Body of pancreas (tissue), 4 donors: ENCODE measurements around the gene CNNM3. TPM values are rescaled to one million over a fixed set of nuclear protein-coding genes. Genes with fewer than 3 reads are reported as not detected.

ENCODE experiments used
- ATAC-seq: fragments of 150-250 bp; one replicate; pipeline ENCODE4 v1.9.1; 2016
- DNase-seq, 4 donors: peaks; one replicate each; pipeline ENCODE4 v3.0.0-alpha.2; 2019
- H3K27ac ChIP-seq, 4 donors: fragments of 200-600 bp; sonication (generic); 1 replicate in 3 of 4; 2 replicates in 1 of 4; pipeline versions ENCODE4 v1.5.1 to v1.6.1; 2016 to 2019; ENCODE audit warnings: mild to moderate bottlenecking in 1 of 4, mixed read lengths in 1 of 4, moderate library complexity in 1 of 4
- H3K27me3 ChIP-seq, 2 donors: fragments of 200-600 bp; sonication (generic); one replicate each; pipeline ENCODE4 v1.6.0; 2016; ENCODE audit warnings: mild to moderate bottlenecking in 1 of 2
- H3K36me3 ChIP-seq, 2 donors: fragments of 200-600 bp; sonication (generic); replicated peaks in 1 of 2; 2 replicates each; pipeline ENCODE4 v1.5.1; 2016; ENCODE audit warnings: low read depth in 2 of 2; ENCODE audit not compliant: insufficient read depth in 1 of 2
- H3K4me1 ChIP-seq: fragments of 200-600 bp; sonication (generic); one replicate; pipeline ENCODE4 v1.6.0; 2016
- H3K4me3 ChIP-seq, 2 donors: fragments of 200-600 bp; sonication (generic); 1 replicate in 1 of 2; 2 replicates in 1 of 2; pipeline ENCODE4 v1.5.1; 2016 to 2019
- H3K9me3 ChIP-seq, 3 donors: fragments of 200-600 bp; sonication (generic); 1 replicate in 2 of 3; 2 replicates in 1 of 3; pipeline ENCODE4 v1.5.1; 2016
- CTCF ChIP-seq, 7 experiments: fragments of 450-650 bp in 4 of 7; fragments of 200-600 bp in 3 of 7; sonication (generic) in 3 of 7; IDR thresholded peaks; one replicate each; pipeline ENCODE4 v1.5.1; 2016 to 2019; ENCODE audit warnings: antibody characterized with exemption in 7 of 7
- POLR2A ChIP-seq, 3 donors: fragments of 450-650 bp; IDR thresholded peaks; one replicate each; pipeline ENCODE4 v1.6.1; 2016; ENCODE audit warnings: antibody characterized with exemption in 3 of 3, mild to moderate bottlenecking in 2 of 3
- WGBS, 2 donors: methylation state at CpG; one replicate each; pipeline ENCODE4 v1.1.5; 2017; 5-methylcytosine and 5-hydroxymethylcytosine counted together
- intact Hi-C: fragments of 100-400 bp; cut with DNase I; formaldehyde crosslinking; loops from one replicate; pipeline ENCODE4 v1.15.1; 2023
- total RNA-seq, 2 donors: library from RNA; depleted of rRNA; stranded (reverse); fragments of >200 nt; gene quantifications; one replicate each; pipeline ENCODE4 v1.1.0, GENCODE V29; 2016

Gene CNNM3
- total RNA-seq, 2 donors from 2014 or later, result 18.2 to 57.7 TPM

- no peaks in the 10 kb centered on the region for H3K27me3 ChIP-seq
- no peaks in the 10 kb centered on the region for H3K36me3 ChIP-seq
- H3K27ac ChIP-seq, result no peak overlapping the region
- no peak for DNase-seq
- H3K4me1 ChIP-seq, result no peaks in the 10 kb centered on the region
- WGBS, 2 donors, result 84 to 87% methylated on average over 3 to 6 of the region's 6 CpGs
- no peak overlapping the region for H3K4me3 ChIP-seq
- H3K9me3 ChIP-seq, result no peaks in the 10 kb centered on the region
- TF ChIP-seq POLR2A (IDR thresholded peaks at IDR 0.05) (no peak), CTCF (IDR thresholded peaks at IDR 0.05) (no peak)
- ATAC-seq, result no peak
- intact Hi-C loops, result no loop called here
Observed at GRCh38 chr2:96880891-96881273, 64.8 kb downstream of the CNNM3 start.

GRCh38 chr2:96881349-96882195 lies 65.5 kb downstream of the CNNM3 start:
- intact Hi-C loops, result no loop called here
- WGBS, 2 donors, result 66 to 72% methylated on average over 10 of the region's 10 CpGs
- H3K9me3 ChIP-seq, result no peaks in the 10 kb centered on the region
- DNase-seq (no peak), ATAC-seq (no peak)
- H3K27ac ChIP-seq, result no peak overlapping the region
- TF ChIP-seq CTCF (IDR thresholded peaks at IDR 0.05) (no peak), POLR2A (IDR thresholded peaks at IDR 0.05) (no peak)
- no peaks in the 10 kb centered on the region for H3K27me3 ChIP-seq
- no peaks in the 10 kb centered on the region for H3K36me3 ChIP-seq
- no peak overlapping the region for H3K4me3 ChIP-seq
- H3K4me1 ChIP-seq, result no peaks in the 10 kb centered on the region

GRCh38 chr2:96882230-96882629 lies 66.2 kb downstream of the CNNM3 start:
- Histone ChIP-seq H3K27me3 (no peaks in the 10 kb centered on the region), H3K27ac (no peak overlapping the region), H3K4me3 (no peak overlapping the region), H3K9me3 (no peaks in the 10 kb centered on the region), H3K36me3 (no peaks in the 10 kb centered on the region), H3K4me1 (no peaks in the 10 kb centered on the region)
- TF ChIP-seq POLR2A (IDR thresholded peaks at IDR 0.05) (no peak), CTCF (IDR thresholded peaks at IDR 0.05) (no peak)
- ATAC-seq (no peak), DNase-seq (no peak)
- intact Hi-C loops, result no loop called here
- 41 to 67% methylated on average over 2 to 12 of the region's 12 CpGs for WGBS, 2 donors

GRCh38 chr2:96882906-96883305 lies 66.8 kb downstream of the CNNM3 start:
- no peak overlapping the region for H3K4me3 ChIP-seq
- TF ChIP-seq CTCF (IDR thresholded peaks at IDR 0.05) (no peak), POLR2A (IDR thresholded peaks at IDR 0.05) (no peak)
- H3K4me1 ChIP-seq, result peaks cover 4% of the 10 kb centered on the region
- intact Hi-C loops, result no loop called here
- ATAC-seq, result no peak
- DNase-seq, result no peak
- no peaks in the 10 kb centered on the region for H3K27me3 ChIP-seq
- WGBS, 2 donors, result 70 to 84% methylated on average over 6 to 8 of the region's 8 CpGs
- H3K27ac ChIP-seq, result no peak overlapping the region
- no peaks in the 10 kb centered on the region for H3K9me3 ChIP-seq
- H3K36me3 ChIP-seq, result no peaks in the 10 kb centered on the region

- ATAC-seq (no peak), DNase-seq (no peak)
- H3K4me3 ChIP-seq, result no peak overlapping the region
- no peaks in the 10 kb centered on the region for H3K27me3 ChIP-seq
- H3K36me3 ChIP-seq, result no peaks in the 10 kb centered on the region
- H3K9me3 ChIP-seq, result no peaks in the 10 kb centered on the region
- 79 to 86% methylated on average over 6 to 9 of the region's 9 CpGs for WGBS, 2 donors
- no peak overlapping the region for H3K27ac ChIP-seq
- peaks cover 8% of the 10 kb centered on the region for H3K4me1 ChIP-seq
- intact Hi-C loops, result no loop called here
- no peak for TF ChIP-seq POLR2A (IDR thresholded peaks at IDR 0.05)
- TF ChIP-seq CTCF (IDR thresholded peaks at IDR 0.05), result no peak
Observed at GRCh38 chr2:96883306-96883705, 67.2 kb downstream of the CNNM3 start.
